ENCODE results near the gene DENND4B. TPM values are rescaled to one million over a fixed set of nuclear protein-coding genes. Genes with fewer than 3 reads are reported as not detected.
A peak's percentile ranks its signal among the peaks of the same experiment; 100 is the strongest.

The DENND4B gene
- total and polyA plus RNA-seq, 9 of the 15 experiments (the other 6 are each of a cell fraction or from before 2014, with no cell fraction given): 9.5 to 80.5 (median 23.1) TPM

DNA sequence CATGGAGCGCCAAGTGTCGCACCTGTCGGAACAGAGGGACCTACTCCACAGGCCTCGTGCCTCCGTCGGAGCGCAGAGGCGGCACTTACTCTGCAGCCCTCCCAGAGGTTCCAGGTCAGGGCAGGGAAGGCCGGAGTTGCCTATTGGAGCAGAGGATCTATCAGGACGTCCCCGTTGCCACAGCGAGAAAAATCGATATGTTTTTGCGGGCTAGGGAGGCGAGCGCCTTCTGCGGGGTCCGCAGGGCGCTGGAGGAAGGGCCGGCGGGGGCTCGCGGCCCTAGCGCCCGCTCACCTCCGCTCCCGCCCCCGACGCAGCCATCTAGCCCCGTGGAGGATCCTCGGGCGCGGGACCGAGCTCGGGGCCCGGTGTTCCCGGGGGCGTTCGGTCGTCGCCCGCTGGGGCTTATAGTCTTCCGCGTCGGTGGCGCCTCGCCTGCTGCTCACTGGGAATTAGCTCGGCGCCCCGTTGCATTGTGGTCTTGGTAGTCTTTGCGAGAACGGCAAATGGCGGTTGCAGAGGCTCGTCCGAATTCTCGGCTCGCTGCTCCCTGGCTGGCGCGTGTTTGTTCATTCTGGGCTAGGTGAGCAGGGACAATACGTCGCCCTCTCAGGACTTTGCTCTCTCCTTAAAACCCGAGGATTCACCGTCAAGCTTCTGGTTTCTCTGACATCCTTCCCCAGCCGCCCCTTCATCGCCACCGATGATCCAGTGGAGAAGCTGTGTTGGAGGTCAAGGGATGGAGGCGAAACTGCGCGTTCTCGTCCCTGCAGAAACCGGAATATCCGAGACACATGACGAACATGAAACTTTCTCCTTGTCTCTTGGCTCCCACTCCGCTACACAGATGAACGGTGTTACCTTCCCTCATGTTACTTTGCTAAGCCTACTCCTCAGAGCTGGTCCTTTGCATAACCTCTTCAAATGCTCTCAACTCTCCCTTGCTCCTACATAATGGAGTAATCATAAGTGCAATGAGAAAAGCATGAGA, 31.0 kb upstream of the DENND4B start, which contains the start of gene JTB (continued):
- TF ChIP-seq, protein P1, sequence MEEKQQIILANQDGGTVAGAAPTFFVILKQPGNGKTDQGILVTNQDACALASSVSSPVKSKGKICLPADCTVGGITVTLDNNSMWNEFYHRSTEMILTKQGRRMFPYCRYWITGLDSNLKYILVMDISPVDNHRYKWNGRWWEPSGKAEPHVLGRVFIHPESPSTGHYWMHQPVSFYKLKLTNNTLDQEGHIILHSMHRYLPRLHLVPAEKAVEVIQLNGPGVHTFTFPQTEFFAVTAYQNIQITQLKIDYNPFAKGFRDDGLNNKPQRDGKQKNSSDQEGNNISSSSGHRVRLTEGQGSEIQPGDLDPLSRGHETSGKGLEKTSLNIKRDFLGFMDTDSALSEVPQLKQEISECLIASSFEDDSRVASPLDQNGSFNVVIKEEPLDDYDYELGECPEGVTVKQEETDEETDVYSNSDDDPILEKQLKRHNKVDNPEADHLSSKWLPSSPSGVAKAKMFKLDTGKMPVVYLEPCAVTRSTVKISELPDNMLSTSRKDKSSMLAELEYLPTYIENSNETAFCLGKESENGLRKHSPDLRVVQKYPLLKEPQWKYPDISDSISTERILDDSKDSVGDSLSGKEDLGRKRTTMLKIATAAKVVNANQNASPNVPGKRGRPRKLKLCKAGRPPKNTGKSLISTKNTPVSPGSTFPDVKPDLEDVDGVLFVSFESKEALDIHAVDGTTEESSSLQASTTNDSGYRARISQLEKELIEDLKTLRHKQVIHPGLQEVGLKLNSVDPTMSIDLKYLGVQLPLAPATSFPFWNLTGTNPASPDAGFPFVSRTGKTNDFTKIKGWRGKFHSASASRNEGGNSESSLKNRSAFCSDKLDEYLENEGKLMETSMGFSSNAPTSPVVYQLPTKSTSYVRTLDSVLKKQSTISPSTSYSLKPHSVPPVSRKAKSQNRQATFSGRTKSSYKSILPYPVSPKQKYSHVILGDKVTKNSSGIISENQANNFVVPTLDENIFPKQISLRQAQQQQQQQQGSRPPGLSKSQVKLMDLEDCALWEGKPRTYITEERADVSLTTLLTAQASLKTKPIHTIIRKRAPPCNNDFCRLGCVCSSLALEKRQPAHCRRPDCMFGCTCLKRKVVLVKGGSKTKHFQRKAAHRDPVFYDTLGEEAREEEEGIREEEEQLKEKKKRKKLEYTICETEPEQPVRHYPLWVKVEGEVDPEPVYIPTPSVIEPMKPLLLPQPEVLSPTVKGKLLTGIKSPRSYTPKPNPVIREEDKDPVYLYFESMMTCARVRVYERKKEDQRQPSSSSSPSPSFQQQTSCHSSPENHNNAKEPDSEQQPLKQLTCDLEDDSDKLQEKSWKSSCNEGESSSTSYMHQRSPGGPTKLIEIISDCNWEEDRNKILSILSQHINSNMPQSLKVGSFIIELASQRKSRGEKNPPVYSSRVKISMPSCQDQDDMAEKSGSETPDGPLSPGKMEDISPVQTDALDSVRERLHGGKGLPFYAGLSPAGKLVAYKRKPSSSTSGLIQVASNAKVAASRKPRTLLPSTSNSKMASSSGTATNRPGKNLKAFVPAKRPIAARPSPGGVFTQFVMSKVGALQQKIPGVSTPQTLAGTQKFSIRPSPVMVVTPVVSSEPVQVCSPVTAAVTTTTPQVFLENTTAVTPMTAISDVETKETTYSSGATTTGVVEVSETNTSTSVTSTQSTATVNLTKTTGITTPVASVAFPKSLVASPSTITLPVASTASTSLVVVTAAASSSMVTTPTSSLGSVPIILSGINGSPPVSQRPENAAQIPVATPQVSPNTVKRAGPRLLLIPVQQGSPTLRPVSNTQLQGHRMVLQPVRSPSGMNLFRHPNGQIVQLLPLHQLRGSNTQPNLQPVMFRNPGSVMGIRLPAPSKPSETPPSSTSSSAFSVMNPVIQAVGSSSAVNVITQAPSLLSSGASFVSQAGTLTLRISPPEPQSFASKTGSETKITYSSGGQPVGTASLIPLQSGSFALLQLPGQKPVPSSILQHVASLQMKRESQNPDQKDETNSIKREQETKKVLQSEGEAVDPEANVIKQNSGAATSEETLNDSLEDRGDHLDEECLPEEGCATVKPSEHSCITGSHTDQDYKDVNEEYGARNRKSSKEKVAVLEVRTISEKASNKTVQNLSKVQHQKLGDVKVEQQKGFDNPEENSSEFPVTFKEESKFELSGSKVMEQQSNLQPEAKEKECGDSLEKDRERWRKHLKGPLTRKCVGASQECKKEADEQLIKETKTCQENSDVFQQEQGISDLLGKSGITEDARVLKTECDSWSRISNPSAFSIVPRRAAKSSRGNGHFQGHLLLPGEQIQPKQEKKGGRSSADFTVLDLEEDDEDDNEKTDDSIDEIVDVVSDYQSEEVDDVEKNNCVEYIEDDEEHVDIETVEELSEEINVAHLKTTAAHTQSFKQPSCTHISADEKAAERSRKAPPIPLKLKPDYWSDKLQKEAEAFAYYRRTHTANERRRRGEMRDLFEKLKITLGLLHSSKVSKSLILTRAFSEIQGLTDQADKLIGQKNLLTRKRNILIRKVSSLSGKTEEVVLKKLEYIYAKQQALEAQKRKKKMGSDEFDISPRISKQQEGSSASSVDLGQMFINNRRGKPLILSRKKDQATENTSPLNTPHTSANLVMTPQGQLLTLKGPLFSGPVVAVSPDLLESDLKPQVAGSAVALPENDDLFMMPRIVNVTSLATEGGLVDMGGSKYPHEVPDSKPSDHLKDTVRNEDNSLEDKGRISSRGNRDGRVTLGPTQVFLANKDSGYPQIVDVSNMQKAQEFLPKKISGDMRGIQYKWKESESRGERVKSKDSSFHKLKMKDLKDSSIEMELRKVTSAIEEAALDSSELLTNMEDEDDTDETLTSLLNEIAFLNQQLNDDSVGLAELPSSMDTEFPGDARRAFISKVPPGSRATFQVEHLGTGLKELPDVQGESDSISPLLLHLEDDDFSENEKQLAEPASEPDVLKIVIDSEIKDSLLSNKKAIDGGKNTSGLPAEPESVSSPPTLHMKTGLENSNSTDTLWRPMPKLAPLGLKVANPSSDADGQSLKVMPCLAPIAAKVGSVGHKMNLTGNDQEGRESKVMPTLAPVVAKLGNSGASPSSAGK (IDR thresholded peaks at IDR 0.05): peak; percentile 87
- TF ChIP-seq NFXL1 (CRISPR knock-in tag; IDR thresholded peaks at IDR 0.05) (no peak), ZNF717 (CRISPR knock-in tag; IDR thresholded peaks at IDR 0.05) (no peak), SMARCA5 (IDR thresholded peaks at IDR 0.05) (0 out of 2 replicates have a peak, but pooled peaks have one; percentile 6), ZNF444 (CRISPR knock-in tag; IDR thresholded peaks at IDR 0.05) (no peak), ZNF766 (CRISPR knock-in tag; conservative IDR thresholded peaks at IDR 0.05) (peak; percentile 72; the same call in 1 of the 2 replicates), ZNF41 (CRISPR knock-in tag; conservative IDR thresholded peaks at IDR 0.05) (no peak), TBL1XR1 (IDR thresholded peaks at IDR 0.05; ENCODE audit: low read length in 2 of 2) (no peak), RB1 (IDR thresholded peaks at IDR 0.05; ENCODE audit: low read depth) (peak; percentile 64; the same call in 1 of the 2 replicates), ZNF232 (CRISPR knock-in tag; IDR thresholded peaks at IDR 0.05) (no peak), NFIC (IDR thresholded peaks at IDR 0.05) (peak; percentile 8; the same call in 1 of the 2 replicates), HMG20B (CRISPR knock-in tag; IDR thresholded peaks at IDR 0.05) (no peak), SRSF7 (optimal IDR thresholded peaks at IDR 0.05; ENCODE audit: low read depth, low read length) (no peak)
- TF ChIP-seq, protein P2, sequence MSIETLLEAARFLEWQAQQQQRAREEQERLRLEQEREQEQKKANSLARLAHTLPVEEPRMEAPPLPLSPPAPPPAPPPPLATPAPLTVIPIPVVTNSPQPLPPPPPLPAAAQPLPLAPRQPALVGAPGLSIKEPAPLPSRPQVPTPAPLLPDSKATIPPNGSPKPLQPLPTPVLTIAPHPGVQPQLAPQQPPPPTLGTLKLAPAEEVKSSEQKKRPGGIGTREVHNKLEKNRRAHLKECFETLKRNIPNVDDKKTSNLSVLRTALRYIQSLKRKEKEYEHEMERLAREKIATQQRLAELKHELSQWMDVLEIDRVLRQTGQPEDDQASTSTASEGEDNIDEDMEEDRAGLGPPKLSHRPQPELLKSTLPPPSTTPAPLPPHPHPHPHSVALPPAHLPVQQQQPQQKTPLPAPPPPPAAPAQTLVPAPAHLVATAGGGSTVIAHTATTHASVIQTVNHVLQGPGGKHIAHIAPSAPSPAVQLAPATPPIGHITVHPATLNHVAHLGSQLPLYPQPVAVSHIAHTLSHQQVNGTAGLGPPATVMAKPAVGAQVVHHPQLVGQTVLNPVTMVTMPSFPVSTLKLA (conservative IDR thresholded peaks at IDR 0.05): peak; percentile 4 to 67; a peak in 2 of 4 replicates

All from K562 (cell line).